PC-9 (cell line): ENCODE data around the gene CDK2AP2.

Source experiments
- CTCF ChIP-seq: fragments of 200-600 bp; sonication (generic); conservative IDR thresholded peaks from 2 replicates; pipeline ENCODE4 v1.6.1; 2017; ENCODE audit warnings: mixed run types, antibody characterized with exemption, mild to moderate bottlenecking, moderate library complexity
- EZH2 ChIP-seq: fragments of 200-600 bp; sonication (generic); IDR thresholded peaks from 2 replicates; pipeline ENCODE4 v1.8.0; 2017; ENCODE audit warnings: antibody characterized with exemption, low read depth

- TF ChIP-seq CTCF (no peak), EZH2 (no peak)
These were observed 10.0 kb upstream of the CDK2AP2 start for GRCh38 chr11:67517784-67518552.
